ENCODE results near the gene C10orf95. TPM values are rescaled to one million over a fixed set of nuclear protein-coding genes. Genes with fewer than 3 reads are reported as not detected.

The C10orf95 gene
- total RNA-seq, 1 donor from 2014 or later, result 0.20 TPM

DNA sequence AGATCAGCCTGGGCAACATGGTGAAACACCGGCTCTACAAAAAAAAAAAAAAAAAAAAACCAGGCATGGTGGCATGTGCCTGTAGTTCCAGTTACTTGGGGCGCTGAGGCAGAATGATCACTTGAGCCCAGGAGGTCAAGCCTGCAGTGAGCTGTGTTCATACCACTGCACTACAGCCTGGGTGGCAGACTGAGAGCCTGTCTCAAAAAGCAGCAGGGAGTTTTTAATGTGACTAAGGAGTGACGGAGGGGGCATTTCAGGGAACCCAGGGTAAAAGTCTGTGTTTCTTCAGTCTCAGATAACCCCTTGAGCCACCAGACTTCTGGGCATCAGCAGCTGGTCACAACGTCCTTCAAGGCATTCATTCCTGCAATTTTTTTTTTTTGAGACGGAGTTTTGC is 2.2 kb upstream of the C10orf95 start:
- no peaks in the 10 kb centered on the region for H3K9me3 Mint-ChIP-seq (ENCODE audit: unreplicated experiment)
- peak overlapping the region; percentile 39 for H3K4me2 ChIP-seq (ENCODE audit: low read length)
- TF ChIP-seq EZH2 (IDR thresholded peaks at IDR 0.05; ENCODE audit: insufficient read depth, low read length), result no peak
- TF ChIP-seq, protein P1, sequence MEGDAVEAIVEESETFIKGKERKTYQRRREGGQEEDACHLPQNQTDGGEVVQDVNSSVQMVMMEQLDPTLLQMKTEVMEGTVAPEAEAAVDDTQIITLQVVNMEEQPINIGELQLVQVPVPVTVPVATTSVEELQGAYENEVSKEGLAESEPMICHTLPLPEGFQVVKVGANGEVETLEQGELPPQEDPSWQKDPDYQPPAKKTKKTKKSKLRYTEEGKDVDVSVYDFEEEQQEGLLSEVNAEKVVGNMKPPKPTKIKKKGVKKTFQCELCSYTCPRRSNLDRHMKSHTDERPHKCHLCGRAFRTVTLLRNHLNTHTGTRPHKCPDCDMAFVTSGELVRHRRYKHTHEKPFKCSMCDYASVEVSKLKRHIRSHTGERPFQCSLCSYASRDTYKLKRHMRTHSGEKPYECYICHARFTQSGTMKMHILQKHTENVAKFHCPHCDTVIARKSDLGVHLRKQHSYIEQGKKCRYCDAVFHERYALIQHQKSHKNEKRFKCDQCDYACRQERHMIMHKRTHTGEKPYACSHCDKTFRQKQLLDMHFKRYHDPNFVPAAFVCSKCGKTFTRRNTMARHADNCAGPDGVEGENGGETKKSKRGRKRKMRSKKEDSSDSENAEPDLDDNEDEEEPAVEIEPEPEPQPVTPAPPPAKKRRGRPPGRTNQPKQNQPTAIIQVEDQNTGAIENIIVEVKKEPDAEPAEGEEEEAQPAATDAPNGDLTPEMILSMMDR (IDR thresholded peaks at IDR 0.05; ENCODE audit: insufficient read depth, low read depth, low read length), result no peak
- H3K4me3 Mint-ChIP-seq (ENCODE audit: unreplicated experiment), result peak overlapping the region; percentile 8
- H3K27me3 Mint-ChIP-seq (ENCODE audit: low read depth, unreplicated experiment), result no peaks in the 10 kb centered on the region
- H3K4me1 Mint-ChIP-seq (ENCODE audit: low read depth, unreplicated experiment), result peaks cover 31% of the 10 kb centered on the region
- DNase-seq (ENCODE audit: low read depth) (no peak), FAIRE-seq (no peak)
- H3K36me3 Mint-ChIP-seq (ENCODE audit: low read depth, unreplicated experiment), result peaks cover 2% of the 10 kb centered on the region
- H4K20me1 ChIP-seq (ENCODE audit: insufficient read depth, low read length), result no peaks in the 10 kb centered on the region
- H3K4me3 ChIP-seq (ENCODE audit: insufficient read depth, low read depth, low read length), result no peak overlapping the region
- H3K9ac ChIP-seq (ENCODE audit: low read length), result no peak overlapping the region
- no peaks in the 10 kb centered on the region for H3K79me2 ChIP-seq (ENCODE audit: insufficient read depth, low read length)
- no peak overlapping the region for H2AFZ ChIP-seq (ENCODE audit: low read depth, low read length)
- H3K36me3 ChIP-seq (ENCODE audit: insufficient read depth, low read length), result no peaks in the 10 kb centered on the region
- peak overlapping the region; percentile 77 for H3K27ac Mint-ChIP-seq (ENCODE audit: unreplicated experiment)
- H3K4me1 ChIP-seq (ENCODE audit: insufficient read depth, low read length), result peaks cover 27% of the 10 kb centered on the region
- H3K27ac ChIP-seq (ENCODE audit: low read depth, low read length), result peak overlapping the region; percentile 15
- no peaks in the 10 kb centered on the region for H3K27me3 ChIP-seq (ENCODE audit: insufficient read depth, low read length)
- H3K9me3 ChIP-seq (ENCODE audit: insufficient read depth, low read depth, low read length), result no peaks in the 10 kb centered on the region

DNA sequence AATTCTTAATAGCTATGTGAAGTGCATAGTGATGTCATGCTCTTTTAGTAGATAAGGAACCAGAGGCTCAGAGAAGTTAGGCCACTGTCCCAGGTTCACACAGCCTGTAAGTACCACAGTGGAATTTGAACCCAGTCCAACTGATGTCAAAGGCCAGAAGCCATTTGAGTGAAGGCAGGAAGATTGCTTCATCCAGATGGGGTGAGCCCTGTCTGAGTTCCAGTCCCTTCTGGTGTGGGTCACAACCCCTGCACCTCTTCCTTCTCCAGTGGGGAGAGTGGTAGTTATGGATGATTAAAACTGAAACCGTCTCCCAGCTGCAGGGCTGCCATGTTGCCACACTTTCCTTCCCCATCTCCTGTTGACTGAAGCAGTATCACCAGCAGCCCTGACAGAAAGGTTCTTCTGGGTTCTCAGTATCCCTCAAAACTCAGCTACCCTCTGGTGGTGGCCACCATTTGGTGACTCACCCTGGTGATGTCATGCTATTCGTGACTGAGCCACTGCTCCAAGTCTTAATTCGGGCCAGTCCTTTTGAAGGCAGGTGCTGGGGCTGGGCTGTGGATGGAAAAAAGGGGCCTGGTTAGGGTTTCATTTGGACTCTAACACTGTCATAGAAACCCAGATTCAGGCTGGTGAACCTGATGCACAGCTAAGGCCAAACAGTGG is 1.5 kb upstream of the C10orf95 start:
- Histone ChIP-seq H4K20me1 (ENCODE audit: insufficient read depth, low read length) (no peaks in the 10 kb centered on the region), H3K27me3 (ENCODE audit: insufficient read depth, low read length) (no peaks in the 10 kb centered on the region), H3K4me3 (ENCODE audit: insufficient read depth, low read depth, low read length) (no peak overlapping the region), H3K9ac (ENCODE audit: low read length) (no peak overlapping the region), H3K4me2 (ENCODE audit: low read length) (peak overlapping the region; percentile 39), H3K4me1 (ENCODE audit: insufficient read depth, low read length) (peaks cover 27% of the 10 kb centered on the region), H3K9me3 (ENCODE audit: insufficient read depth, low read depth, low read length) (no peaks in the 10 kb centered on the region), H2AFZ (ENCODE audit: low read depth, low read length) (no peak overlapping the region), H3K36me3 (ENCODE audit: insufficient read depth, low read length) (no peaks in the 10 kb centered on the region), H3K79me2 (ENCODE audit: insufficient read depth, low read length) (no peaks in the 10 kb centered on the region), H3K27ac (ENCODE audit: low read depth, low read length) (no peak overlapping the region)
- Mint-ChIP-seq H3K4me1 (ENCODE audit: low read depth, unreplicated experiment) (peaks cover 31% of the 10 kb centered on the region), H3K27ac (ENCODE audit: unreplicated experiment) (peak overlapping the region; percentile 78), H3K4me3 (ENCODE audit: unreplicated experiment) (peak overlapping the region; percentile 14), H3K9me3 (ENCODE audit: unreplicated experiment) (no peaks in the 10 kb centered on the region), H3K27me3 (ENCODE audit: low read depth, unreplicated experiment) (no peaks in the 10 kb centered on the region), H3K36me3 (ENCODE audit: low read depth, unreplicated experiment) (peaks cover 2% of the 10 kb centered on the region)
- TF ChIP-seq, protein P1 (IDR thresholded peaks at IDR 0.05; ENCODE audit: insufficient read depth, low read depth, low read length), result no peak
- TF ChIP-seq EZH2 (IDR thresholded peaks at IDR 0.05; ENCODE audit: insufficient read depth, low read length), result no peak
- peak; percentile 67 for DNase-seq (ENCODE audit: low read depth)
- no peak for FAIRE-seq
